Measurements from ENCODE around the gene AK9.
"Not testable (repeated sequence)": the region's sequence is repeated elsewhere in the genome, so short reads cannot be mapped to it uniquely, and the experiment has no call there.

AK9 gene

DNA sequence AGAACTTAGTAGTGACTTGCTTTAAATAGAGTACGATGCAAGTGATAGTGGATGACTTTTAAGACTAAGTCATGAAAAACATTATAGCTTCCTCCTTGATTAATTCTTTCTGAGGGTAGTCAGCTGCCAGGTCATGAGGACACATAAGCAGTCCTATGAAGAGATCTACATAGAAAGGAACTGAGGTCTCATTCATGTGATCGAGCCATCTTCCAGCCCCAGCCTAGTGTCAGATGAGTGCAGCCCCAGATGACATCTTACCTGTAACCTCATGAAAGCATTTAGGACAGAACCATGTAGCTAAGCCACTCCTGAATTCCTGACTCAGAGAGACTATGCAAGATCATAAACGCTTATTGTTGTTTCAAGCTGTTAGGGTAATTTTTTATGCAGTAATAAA, 67.7 kb downstream of the AK9 start:
- no peak for DNase-seq

DNA sequence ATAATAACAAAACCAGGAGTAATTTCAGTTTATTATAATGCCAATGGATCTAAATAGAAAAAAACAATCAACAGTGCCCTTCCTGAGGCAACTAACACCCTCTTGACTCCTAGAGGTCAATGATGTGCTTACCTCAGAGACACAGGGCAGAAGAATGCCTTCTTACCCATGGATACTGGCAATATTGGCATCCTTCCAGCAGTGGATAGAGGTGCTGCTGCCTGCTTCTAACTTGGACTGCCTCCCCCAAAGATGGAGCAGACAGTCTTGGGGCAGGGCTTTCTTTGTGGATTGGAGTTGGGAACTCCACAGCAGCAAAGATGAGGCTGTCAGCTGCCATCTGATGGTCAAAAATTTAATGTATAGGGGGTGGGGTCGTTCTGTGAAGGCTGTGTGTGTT, 78.7 kb downstream of the AK9 start:
- no peak for DNase-seq

GRCh38 chr6:109611502-109611901, 79.5 kb downstream of the AK9 start:
- DNase-seq: no peak

GRCh38 chr6:109610590-109610989, 80.4 kb downstream of the AK9 start:
- no peak for DNase-seq

DNA sequence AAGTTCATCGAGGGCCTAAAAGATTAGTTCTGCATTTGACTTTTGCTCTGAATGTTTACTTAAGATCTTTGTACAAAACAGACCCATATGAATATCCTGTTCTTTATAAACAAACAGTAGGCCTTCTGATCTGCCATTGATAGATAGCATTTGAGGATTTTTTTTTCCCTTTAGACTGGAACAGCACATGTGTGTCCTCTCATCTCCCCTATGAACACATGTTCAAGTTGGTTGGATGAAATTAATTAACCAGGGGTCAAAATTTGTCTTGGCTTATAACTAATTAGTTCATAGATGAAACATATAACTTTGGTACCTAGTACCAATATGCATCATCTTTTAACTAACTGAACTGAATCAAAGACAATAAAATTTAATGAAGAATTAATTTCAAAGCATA, 81.3 kb downstream of the AK9 start:
- no peak for DNase-seq

DNA sequence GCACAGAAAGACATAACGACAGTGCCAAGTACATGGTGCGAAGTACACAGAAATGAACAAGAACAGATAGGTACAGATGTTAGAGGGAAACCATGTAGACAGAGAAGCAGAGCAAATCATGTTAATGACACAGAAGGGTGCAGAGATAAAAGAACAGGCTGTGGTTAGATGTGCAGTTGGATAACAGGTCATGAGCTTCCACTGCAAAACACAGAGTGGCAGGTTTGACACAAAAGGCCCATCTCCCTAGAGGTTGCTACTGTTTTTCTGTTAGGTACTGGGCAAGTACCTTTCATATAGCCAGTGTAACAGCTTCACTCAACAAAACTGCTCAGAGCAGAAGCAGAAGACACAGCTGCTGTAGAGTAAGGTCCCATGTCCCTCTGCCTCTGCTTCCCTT, 84.6 kb downstream of the AK9 start:
- DNase-seq: no peak

DNA sequence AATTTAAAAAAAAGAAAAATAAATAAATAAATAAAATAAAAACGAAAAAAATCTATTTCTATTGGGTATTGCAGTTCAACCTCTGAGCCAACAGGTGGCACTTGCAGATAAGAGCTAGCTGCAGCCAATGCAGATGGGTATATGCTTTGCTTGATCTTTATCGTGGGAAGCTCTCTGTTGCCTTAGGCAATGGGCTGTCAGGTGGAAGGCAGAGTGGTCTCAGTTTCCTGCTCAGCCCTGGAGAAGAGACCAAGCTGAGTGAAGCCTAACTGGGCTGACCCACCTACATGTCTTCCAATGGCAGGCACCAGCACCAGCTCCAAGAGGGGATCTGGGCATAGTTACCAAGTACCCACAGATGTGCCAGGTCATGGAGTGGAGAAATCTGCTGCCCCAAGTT, 95.0 kb downstream of the AK9 start:
- no peak for DNase-seq

DNA sequence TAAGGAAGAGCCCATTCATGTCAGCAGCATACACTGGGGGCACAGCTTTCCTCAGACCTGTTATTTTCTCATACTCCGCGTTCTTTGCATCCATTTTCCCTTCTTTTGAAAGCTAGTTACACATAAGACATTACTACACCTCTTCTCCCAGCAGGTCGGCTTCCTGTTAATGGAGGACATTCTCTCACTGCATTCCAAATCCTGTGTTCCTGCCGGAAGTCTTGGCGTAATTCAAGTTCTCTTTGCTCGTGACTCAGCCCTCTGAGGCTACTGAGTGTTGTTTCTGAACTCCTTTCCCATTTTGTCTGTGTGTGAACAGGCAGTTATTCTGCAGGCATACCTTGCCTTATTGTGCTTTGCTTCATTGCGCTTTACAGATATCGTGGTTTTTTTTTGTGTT, 110.5 kb downstream of the AK9 start:
- DNase-seq: no peak

DNA sequence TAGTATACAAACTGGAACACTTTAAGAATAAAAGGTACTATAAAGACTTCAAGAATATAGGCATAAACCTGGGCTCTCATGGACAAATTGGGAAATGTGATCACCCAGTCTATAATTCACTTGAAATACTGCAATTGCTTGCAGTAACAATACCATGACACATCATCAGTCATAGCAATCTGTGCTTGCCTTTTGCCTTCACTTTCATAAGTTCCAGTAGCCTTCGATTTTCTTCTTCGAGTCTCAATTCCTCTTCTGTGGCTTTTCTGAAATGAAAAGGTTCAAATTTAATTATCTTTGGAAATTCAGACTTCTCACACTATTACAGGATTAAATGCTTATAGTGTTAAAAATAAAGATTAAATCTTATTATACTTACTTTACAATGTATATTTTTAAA, 111.6 kb downstream of the AK9 start:
- DNase-seq: no peak

GRCh38 chr6:109569901-109570300, 121.1 kb downstream of the AK9 start:
- DNase-seq: not testable (repeated sequence)

DNA sequence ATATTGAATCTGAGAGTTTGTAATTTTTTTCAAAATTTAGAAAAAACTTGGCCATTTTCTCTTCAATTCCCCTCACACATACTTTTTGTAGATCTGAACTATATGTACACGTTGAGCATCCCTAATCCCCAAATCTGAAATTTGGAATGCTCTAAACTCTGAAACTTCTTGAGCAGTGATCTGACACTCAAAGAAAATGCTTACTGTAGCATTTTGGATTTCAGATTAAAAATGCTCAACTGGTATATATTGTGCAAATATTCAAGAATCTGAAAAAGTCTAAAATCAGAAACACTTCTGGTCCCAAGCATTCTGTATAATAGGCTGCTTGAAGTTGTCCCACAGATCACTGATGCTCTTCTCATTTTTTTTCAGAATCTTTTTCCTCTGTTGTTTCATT, 129.2 kb downstream of the AK9 start:
- no peak for DNase-seq

GRCh38 chr6:109531446-109531845, 159.6 kb downstream of the AK9 start:
- peak in 1 of 14 donors; percentile 37 for DNase-seq

DNA sequence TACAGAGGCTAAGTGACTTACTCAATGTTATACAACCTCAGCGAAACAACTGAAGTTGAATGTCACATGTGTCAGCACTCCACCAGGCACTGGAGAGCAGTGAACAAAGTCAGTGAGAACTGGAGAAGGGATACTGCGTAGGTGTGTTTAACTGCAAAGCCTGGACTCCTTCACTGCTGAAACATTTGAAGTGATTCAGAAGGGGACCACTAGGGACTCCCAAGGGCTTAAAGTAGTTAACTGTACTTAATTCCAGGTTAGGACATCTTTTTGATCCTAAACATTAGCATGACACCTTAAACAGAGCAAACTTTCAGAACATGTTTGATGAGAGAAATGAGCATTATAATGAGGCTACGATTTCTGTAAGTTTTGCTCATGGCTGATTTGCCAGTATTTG, 163.0 kb downstream of the AK9 start:
- DNase-seq: no peak

GRCh38 chr6:109526905-109527628, 163.9 kb downstream of the AK9 start:
- peak in 7 of 14 donors; percentile 1 to 17 (median 6) for DNase-seq

GRCh38 chr6:109524129-109524528, 166.9 kb downstream of the AK9 start:
- DNase-seq: no peak

DNA sequence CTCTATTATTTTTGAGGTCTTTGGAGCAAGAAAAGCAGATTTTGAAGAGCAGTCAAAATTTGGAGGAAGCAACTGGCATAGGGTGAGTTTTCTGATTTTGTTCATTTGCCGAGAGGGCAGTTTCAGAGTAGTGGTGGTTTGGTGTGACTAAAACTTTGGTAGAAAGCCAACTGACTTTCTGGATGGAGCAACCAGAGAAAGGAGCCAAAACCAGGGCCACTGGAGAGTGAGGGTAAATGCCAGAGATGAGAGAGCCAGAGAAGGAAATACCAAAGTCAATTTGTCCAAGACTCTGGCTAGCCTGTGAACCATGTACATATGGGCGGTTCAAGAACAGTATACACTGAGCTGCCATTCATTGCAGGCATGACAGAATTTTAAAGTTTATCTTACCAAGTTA, 167.5 kb downstream of the AK9 start:
- DNase-seq: no peak

GRCh38 chr6:109521080-109521479, 169.9 kb downstream of the AK9 start:
- no peak for DNase-seq

- not testable (repeated sequence) for DNase-seq
These were observed 171.4 kb downstream of the AK9 start for GRCh38 chr6:109519647-109520046.

DNA sequence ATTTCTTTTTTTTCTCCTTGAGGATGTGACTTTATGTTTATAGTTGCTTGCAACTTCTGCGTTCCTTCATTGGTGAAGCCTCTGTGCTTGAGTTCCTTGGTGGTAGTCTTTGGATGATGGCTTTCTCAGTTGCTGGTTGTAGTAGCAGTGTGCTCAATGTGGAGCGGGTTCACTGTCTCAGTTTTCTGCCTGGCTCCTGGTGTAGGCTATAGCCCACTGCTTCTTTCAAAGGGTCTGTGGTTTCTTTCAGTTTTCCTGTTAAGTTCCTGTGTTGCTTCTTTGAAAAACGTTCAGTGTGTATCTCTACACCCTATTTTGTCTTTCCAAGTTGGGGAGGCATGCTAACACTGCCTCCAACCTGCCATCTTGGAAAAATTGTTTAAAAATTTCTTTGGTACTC, 174.1 kb downstream of the AK9 start:
- no peak for DNase-seq

DNA sequence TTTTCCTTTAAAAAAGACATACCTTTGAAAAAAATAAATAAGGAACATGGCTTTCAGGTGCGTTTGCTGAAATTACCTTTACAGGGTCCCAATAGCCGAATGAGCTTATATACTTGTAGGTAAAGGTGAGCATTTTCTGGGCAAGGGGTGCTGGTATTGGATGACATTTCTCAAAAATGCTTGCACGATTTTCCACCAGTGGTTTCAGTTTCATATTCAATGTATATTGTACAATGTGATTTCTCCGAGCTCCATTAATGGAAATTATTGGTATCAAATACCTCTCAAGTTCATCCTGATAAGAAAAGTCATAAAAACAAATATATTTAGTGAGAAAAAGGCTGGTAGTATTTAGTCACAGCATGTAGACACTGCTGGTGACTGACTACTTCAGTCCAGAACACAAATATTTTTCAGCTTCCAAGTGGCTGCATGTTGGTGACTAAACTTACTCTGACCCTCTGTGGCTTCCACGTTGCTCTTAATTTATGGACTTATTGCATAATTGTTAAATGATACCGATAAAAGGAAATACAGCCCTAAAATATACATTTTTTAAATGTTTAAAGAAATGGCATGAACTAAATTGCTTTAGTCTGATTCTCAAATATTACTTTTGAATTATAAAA, 175.1 kb downstream of the AK9 start:
- DNase-seq: no peak

GRCh38 chr6:109514946-109515345, 176.1 kb downstream of the AK9 start:
- DNase-seq: no peak

GRCh38 chr6:109513571-109514071, 177.4 kb downstream of the AK9 start:
- DNase-seq: no peak

DNA sequence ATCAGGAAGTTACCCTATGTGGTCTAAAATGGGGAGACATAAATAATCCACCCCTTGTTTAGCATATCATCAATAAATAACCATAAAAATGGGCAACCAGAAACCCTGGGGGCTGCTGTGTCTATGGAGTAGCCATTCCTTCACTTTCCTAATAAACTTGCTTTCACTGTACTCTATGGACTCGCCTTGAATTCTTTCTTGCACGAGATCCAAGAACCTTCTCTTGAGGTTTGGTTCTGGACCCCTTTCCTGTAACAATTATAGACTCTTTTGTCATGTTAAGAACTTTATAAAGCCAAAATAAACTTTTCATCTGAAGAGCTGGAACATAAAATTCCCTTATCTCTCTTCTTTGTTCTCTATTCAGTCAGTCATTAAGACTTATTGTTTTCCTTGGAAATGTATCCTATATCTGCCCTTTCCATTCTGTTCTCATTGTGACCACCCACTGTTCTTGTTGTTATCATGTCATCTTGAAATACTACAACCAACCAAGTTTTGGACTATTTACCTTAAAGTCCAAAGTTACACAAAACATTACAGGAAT, 178.7 kb downstream of the AK9 start:
- DNase-seq: no peak

GRCh38 chr6:109511832-109512231, 179.2 kb downstream of the AK9 start:
- no peak for DNase-seq
